Caki2 (cell line): ENCODE measurements around the gene SLC6A18. TPM values are rescaled to one million over a fixed set of nuclear protein-coding genes. Genes with fewer than 3 reads are reported as not detected.

Experiments
- DNase-seq: peaks from one replicate; pipeline ENCODE4 v3.0.0-alpha.2; 2015; ENCODE audit warnings: low read depth
- in situ Hi-C: cut with HindIII; loops from 2 replicates; pipeline ENCODE4 v1.10.0; 2016; ENCODE audit warnings: low sequenced_read_pairs, low pct_unique_long_range_greater_than_20kb, mixed read lengths
- total RNA-seq: library from RNA; depleted of rRNA; stranded (reverse); fragments of >200 nt; shearing (Covaris generic); gene quantifications from 2 replicates; pipeline ENCODE4 v1.2.3, GENCODE V29; 2014; ENCODE audit warnings: low replicate concordance; rRNA removed

SLC6A18 gene
- total RNA-seq = not detected in 2 replicates

- DNase-seq = no peak
- in situ Hi-C loops = no loop called here
Observed at GRCh38 chr5:1225081-1225480, at the start of gene SLC6A18. SLC6A18 (plus strand) TSS chr5:1225381; CDS start chr5:1225478, 97 bp downstream.

GRCh38 chr5:1175801-1176472 lies 49.2 kb upstream of the SLC6A18 start:
- in situ Hi-C loops = no loop called here

GRCh38 chr5:1176473-1177391 lies 48.4 kb upstream of the SLC6A18 start:
- DNase-seq = no peak
- in situ Hi-C loops = no loop called here

More at GRCh38 chr5:1175801-1176472, 49.2 kb upstream of the SLC6A18 start:
- DNase-seq = no peak

DNA sequence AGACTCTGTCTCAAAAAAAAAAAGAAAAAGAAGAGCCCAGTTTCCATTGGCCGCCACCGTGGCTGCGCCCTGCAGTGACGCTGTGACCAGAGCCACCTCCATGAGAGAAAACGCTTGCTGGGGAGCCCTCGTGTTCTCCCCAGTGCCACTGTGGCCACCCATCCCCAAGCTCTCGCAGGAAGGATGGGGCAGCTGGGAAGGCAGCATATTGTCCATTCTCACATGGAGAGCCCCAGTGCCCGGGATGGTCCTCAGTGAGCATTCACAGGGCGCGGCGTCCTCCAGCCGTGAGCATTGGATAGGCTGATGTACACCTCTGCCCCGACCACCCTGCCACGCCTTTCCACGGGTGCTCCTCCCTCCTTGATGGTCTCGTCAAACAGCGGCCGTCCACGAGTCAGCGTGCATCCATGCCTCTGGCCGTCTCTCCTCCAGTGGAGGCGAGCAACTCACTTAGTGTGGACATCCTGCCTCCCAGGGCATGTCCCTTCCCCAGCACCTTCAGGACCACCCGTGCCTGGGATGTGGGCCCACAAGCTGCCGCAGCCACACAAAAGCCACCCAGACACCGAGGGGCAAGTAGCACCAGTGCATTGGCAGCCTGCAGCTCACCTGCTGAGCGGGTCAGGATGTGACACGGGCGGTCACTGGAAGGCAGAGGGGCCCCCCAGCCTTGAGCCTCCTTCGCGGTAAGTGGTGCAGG lies 47.2 kb upstream of the SLC6A18 start:
- in situ Hi-C loops = no loop called here
- DNase-seq = no peak

DNA sequence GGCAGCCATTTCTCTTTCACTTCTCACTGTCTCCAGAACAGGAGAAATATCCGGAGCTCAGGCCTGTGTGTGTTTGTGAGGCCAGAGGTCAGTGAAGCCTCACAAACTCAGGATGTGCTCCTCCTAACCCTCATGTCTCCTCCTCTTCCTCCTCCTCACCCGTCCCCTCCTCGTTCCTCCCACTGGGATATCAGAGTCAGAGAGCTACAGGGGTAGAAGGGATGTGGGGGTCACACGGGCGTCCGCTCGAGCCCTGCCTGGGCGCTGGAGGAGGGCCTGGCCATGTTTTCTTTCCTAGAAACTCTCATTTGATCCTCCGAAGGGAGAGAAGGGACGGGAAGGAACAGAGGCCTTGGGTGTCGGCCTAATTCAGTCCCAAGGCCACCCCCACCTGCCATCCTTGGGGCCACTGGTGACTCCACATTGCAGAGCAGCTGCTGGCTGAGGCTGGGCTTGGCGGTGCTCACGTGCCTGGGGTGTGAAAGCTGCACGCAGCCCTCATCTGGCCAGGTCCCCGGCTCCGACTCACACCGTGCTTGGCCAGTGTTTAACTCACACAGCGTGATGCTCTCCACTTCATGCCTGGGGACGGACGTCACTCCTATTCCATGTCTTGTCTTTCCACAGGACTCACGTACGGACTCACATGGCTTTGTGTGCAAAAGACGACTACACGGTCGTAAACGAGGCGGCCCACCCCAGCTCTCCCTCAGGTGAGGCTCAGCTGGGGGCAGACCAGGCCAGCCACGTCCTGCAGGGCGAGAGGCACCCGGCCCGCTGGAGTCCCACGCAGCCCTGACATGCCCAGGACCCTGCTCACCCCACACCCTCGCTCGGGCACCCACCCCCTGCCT lies 46.4 kb upstream of the SLC6A18 start:
- DNase-seq = no peak
- in situ Hi-C loops = no loop called here

DNA sequence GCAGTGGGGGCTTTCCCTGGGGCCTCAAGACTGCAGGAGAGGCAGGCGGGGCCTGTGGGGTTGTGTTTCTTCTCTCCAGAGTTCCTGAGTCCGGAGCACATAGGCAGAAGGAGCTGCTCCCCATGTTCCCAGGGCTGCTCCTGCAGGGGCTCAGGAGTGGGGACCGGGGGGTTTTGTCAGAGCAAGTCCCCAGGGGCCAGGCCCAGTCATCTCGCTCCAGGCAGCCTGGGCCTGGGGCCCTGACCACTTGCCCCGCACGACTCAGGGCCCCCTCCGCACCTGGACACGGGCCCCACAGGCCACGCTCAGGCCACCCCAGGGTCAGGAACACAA lies 45.8 kb upstream of the SLC6A18 start:
- DNase-seq = no peak
- in situ Hi-C loops = no loop called here

- no peak for DNase-seq
- in situ Hi-C loops = no loop called here
Observed at GRCh38 chr5:1180096-1180495, 45.1 kb upstream of the SLC6A18 start.

DNA sequence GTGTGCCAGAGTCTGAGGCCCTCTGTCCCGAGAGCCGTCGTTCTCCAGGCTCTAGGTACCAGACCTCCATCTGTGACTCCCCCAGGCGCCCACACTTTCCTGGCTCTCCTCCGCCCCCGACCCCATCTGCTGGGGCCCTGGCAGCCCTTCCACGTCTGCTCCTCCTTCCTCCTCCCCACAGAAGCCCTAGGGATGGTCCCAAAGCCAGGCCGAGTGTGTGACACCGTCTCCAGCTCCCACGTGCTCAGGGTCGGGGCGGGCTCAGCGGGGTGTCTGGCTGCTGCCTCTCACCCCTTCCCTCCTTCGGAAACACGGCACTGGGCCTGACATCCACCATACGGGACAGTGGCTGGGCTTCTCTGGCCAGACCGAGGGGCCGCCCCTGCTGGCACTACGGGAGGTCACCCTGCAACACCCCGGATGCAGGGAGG lies 44.3 kb upstream of the SLC6A18 start:
- in situ Hi-C loops = no loop called here
- no peak for DNase-seq

- in situ Hi-C loops = no loop called here
- DNase-seq = no peak
Observed at GRCh38 chr5:1181451-1182359, 43.5 kb upstream of the SLC6A18 start.

GRCh38 chr5:1182360-1182632 lies 42.9 kb upstream of the SLC6A18 start:
- in situ Hi-C loops = no loop called here
- DNase-seq = no peak

DNA sequence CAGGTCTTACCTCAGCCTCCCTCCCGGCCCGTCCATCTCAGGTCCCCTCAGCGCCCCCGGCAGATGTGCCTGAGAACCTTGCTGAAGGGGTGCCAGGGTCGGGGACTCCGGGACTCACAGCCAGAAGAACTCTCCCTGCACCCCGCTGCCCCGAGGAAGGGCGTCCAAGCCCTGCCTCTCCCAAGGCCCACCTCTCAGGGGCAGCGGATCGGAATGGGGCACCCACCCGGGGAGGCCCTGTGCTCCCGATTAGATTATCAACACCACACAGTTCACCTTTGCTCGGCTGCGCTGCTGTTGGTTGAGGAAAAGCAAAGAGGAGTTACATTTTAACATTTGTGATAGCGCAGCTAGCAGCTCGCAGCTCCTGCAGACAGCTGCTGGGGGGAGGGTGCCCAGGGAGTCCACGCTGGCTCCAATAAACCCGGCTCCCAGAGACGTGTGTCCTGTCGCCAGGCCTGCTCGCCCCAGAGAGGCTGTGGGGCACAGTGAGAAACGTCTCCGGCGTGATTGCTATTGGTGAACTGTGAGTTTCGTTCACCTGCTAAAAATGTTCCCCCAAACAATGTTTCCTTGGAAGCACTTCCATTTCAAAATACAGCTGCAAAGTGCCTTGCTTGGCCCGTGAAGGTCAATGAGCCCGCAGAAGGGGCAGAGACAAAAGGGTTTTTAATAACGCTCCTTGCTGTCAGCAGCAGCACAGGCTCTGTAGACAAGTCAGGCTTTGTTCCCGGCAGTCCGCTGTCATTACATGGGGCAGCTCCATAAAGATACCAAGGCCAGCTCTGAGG lies 42.4 kb upstream of the SLC6A18 start:
- no peak for DNase-seq
- in situ Hi-C loops = no loop called here

- in situ Hi-C loops = no loop called here
- DNase-seq = no peak
Observed at GRCh38 chr5:1183424-1184162, 41.6 kb upstream of the SLC6A18 start.

- no peak for DNase-seq
- in situ Hi-C loops = no loop called here
Observed at GRCh38 chr5:1184163-1184470, 41.1 kb upstream of the SLC6A18 start.

GRCh38 chr5:1184481-1184880 lies 40.7 kb upstream of the SLC6A18 start:
- in situ Hi-C loops = no loop called here
- DNase-seq = no peak

DNA sequence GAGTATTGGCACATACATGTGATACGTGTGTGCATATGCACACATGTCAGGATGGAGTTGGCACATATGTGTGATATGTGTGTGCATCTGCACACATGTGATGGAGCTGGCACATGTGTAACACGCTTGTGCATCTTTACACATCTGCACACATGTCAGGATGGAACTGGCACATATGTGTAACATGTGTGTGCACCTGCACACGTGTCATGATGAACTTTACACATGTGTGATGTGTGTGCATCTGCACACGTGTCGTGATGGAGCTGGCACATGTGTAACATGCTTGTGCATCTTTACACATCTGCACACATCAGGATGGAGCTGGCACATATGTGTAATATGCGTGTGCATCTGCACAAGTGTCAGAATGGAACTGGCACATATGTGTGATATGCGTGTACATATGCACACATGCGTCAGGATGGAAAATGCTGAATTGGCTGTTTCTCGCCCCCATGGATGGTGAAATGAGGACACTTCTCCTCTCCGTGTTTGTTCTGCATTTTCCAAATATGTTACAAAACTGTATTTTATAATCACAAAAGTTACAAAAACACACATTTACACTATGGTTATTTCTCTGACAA lies 40.0 kb upstream of the SLC6A18 start:
- in situ Hi-C loops = no loop called here
- no peak for DNase-seq
